Activated B cell treated with CpG ODN at 0.5 μM for 24 hours (primary cell): ENCODE measurements around the gene MKRN1. TPM values are rescaled to one million over a fixed set of nuclear protein-coding genes. Genes with fewer than 3 reads are reported as not detected.
A peak's percentile ranks its signal among the peaks of the same experiment; 100 is the strongest.

Experiments used
- ATAC-seq: fragments of 200-7000 bp; cut with Tn5 transposase; one replicate; pipeline ENCODE4 v1.10.0; 2021; ENCODE audit warnings: low read depth, mild to moderate bottlenecking, moderate library complexity
- CTCF ChIA-PET: fragments of 350-600 bp; sonication (Branson Sonifier 250); formaldehyde crosslinking; loops from one replicate; lab custom pipeline; 2021; ENCODE audit warnings: antibody characterized with exemption; lab: Charles Lee
- POLR2A ChIA-PET: fragments of 350-600 bp; sonication (Branson Sonifier 250); formaldehyde crosslinking; loops from one replicate; lab custom pipeline; 2021; ENCODE audit warnings: antibody characterized with exemption; lab: Charles Lee
- DNase-seq: peaks from one replicate; pipeline ENCODE4 v3.0.0; 2022
- H3K27ac Mint-ChIP-seq: one replicate; pipeline ENCODE4 v1.8.0; 2020; ENCODE audit warnings: mixed read lengths
- H3K27me3 Mint-ChIP-seq: one replicate; pipeline ENCODE4 v1.8.0; 2021; ENCODE audit warnings: mixed read lengths
- H3K36me3 Mint-ChIP-seq: one replicate; pipeline ENCODE4 v1.8.0; 2021; ENCODE audit warnings: low read depth, mixed read lengths
- H3K4me1 Mint-ChIP-seq: one replicate; pipeline ENCODE4 v1.8.0; 2021; ENCODE audit warnings: mixed read lengths
- H3K4me3 Mint-ChIP-seq: one replicate; pipeline ENCODE4 v1.8.0; 2020; ENCODE audit warnings: mild to moderate bottlenecking, mixed read lengths
- H3K9me3 Mint-ChIP-seq: one replicate; pipeline ENCODE4 v1.8.0; 2020; ENCODE audit warnings: mixed read lengths
- intact Hi-C: fragments of 100-400 bp; cut with micrococcal nuclease; formaldehyde crosslinking; loops from one replicate; pipeline ENCODE4 v1.15.1; 2024
- total RNA-seq: library from RNA; stranded (reverse); gene quantifications from 2 replicates; pipeline ENCODE4 v1.2.3, GENCODE V29; 2022
- TF ChIP-seq, protein P1 (sequence below): fragments of 200-600 bp; IDR thresholded peaks from one replicate; pipeline ENCODE4 v1.8.0; 2022; ENCODE audit warnings: antibody characterized with exemption, mild to moderate bottlenecking

Gene MKRN1, protein sequence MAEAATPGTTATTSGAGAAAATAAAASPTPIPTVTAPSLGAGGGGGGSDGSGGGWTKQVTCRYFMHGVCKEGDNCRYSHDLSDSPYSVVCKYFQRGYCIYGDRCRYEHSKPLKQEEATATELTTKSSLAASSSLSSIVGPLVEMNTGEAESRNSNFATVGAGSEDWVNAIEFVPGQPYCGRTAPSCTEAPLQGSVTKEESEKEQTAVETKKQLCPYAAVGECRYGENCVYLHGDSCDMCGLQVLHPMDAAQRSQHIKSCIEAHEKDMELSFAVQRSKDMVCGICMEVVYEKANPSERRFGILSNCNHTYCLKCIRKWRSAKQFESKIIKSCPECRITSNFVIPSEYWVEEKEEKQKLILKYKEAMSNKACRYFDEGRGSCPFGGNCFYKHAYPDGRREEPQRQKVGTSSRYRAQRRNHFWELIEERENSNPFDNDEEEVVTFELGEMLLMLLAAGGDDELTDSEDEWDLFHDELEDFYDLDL
- 94.3 and 99.9 TPM in 2 replicates for total RNA-seq

DNA sequence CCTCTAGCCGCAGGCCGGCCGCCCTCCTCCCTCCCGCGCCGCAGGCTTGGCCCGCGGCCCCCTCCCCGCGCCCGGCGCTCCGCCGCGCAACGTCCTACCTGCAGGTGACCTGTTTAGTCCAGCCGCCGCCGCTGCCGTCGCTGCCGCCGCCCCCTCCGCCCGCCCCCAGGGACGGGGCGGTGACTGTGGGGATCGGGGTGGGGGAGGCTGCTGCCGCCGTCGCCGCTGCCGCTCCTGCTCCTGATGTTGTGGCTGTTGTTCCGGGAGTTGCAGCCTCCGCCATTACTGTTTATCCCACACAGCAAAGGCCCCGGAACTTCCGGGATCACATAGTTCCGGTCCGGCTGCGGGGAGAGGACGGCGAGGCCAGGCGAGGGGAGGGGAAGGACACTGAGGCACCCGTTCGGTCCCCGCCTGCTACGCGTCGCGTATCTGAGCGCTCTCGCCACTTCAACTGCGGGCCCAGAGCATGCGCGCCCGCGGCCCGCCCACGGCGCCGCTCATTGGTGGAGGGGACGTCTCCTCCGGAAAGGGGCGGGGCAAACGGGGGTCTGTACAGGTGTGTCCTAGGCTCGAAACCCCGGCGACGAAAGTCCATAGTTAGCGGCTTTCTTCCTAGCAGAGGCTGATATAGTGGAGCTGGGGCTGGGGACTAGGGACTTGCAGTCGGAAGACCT, at the start of gene MKRN1:
TSS of gene MKRN1 (minus strand) at position 444 of the 677 bp plus-strand sequence. CDS start at position 283, 161 bp downstream.
- peak; percentile 92 for DNase-seq
- H3K36me3 Mint-ChIP-seq = peaks cover 11% of the 10 kb centered on the region
- peak within 1 kb of the TSS; percentile 100 for H3K4me3 Mint-ChIP-seq
- ChIA-PET POLR2A (interaction anchor here (0.6 to 1.7 kb wide), 9 partner anchors 77 to 1171 kb away, joined by 3 to 19 read pairs (median 3); partner anchors contain the start of gene MRPS33), CTCF (interaction anchor here (1.3 to 4.5 kb wide), 2 partner anchors 13 to 535 kb away, joined by 5 to 34 read pairs; no protein-coding TSS in a partner anchor)
- TF ChIP-seq, protein P1, sequence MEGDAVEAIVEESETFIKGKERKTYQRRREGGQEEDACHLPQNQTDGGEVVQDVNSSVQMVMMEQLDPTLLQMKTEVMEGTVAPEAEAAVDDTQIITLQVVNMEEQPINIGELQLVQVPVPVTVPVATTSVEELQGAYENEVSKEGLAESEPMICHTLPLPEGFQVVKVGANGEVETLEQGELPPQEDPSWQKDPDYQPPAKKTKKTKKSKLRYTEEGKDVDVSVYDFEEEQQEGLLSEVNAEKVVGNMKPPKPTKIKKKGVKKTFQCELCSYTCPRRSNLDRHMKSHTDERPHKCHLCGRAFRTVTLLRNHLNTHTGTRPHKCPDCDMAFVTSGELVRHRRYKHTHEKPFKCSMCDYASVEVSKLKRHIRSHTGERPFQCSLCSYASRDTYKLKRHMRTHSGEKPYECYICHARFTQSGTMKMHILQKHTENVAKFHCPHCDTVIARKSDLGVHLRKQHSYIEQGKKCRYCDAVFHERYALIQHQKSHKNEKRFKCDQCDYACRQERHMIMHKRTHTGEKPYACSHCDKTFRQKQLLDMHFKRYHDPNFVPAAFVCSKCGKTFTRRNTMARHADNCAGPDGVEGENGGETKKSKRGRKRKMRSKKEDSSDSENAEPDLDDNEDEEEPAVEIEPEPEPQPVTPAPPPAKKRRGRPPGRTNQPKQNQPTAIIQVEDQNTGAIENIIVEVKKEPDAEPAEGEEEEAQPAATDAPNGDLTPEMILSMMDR = no peak
- H3K4me1 Mint-ChIP-seq = peaks cover 30% of the 10 kb centered on the region
- peak within 1 kb of the TSS; percentile 99 for H3K27ac Mint-ChIP-seq
- intact Hi-C loops = loop anchor here (1.0 to 10.0 kb wide), 15 partner anchors 14 to 1260 kb away; partner anchors contain the start of genes ADCK2, HIPK2, MRPS33 and PARP12
- no peaks in the 10 kb centered on the region for H3K9me3 Mint-ChIP-seq
- no peaks in the 10 kb centered on the region for H3K27me3 Mint-ChIP-seq
- peak; percentile 89 for ATAC-seq

DNA sequence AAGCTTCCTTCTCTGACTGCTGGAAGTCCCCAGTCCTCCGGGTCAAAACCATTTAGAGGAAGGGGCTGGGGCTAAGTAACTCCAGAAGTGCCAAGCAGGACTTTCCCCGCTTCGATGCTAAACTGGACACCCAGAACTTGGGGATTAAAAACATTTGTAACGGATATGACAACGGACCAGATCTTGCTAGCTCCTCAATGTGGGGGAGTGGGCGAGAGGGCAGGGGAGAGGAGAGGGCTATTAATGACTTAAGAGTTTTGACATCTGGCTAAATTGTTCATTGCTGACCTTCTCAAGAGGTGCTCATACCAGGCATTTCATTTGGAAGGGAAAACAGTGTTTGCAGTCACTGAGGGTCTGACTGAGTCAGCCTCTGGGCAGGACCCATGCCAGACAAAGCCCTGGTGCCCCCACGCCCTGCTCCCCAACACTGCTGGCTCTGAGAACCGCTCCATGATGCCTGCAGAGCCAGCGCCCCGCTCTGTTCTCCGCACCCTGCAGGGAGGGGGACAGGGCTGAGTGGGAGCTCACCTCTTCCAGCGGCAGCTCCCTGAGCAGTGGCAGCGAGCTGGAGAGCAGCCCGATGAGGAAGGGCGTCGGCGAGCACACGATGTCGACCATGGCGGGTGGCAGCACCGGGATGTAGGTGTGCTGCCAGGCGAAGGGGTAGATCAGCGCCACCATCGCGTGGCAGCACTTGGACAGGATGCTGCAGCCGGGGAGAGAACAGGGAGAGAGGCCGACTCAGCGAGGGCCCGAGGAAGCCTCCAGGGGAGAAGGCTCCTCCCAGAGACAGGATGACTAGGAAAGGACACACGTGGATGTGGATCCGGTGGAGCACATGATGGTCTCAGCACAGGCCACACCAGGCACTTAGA, 47.7 kb upstream of the MKRN1 start:
- Mint-ChIP-seq H3K9me3 (no peaks in the 10 kb centered on the region), H3K36me3 (no peaks in the 10 kb centered on the region), H3K4me3 (no peak overlapping the region), H3K27ac (no peak overlapping the region), H3K4me1 (peaks cover 11% of the 10 kb centered on the region), H3K27me3 (peaks cover 3% of the 10 kb centered on the region)
- intact Hi-C loops = no loop called here
- ChIA-PET CTCF (no interaction called here), POLR2A (no interaction called here)
- TF ChIP-seq, protein P1 = no peak
- DNase-seq (no peak), ATAC-seq (no peak)

DNA sequence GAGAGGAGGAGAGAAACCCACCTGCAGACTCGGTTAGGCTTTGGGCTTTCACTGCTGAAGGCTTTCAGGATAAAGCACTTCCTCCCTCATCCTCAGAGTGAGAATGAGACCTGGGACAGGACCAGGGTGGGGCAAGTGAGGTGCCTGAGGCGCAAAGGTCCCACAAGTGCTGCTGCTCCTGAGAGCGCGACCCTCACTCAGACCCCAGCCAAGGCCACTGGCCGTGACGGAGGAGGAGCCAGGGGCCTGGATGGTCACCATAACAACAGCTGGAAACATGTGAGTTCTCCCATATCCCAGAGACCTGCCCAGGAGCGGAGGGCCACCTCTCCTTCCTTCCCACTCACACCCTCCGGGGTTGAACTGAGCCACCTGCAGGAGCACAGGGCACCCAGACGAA, 46.9 kb upstream of the MKRN1 start:
- TF ChIP-seq, protein P1 = no peak
- no peak overlapping the region for H3K4me3 Mint-ChIP-seq
- no peak overlapping the region for H3K27ac Mint-ChIP-seq
- intact Hi-C loops = no loop called here
- peaks cover 11% of the 10 kb centered on the region for H3K4me1 Mint-ChIP-seq
- ATAC-seq (no peak), DNase-seq (no peak)
- ChIA-PET POLR2A (no interaction called here), CTCF (no interaction called here)
- H3K36me3 Mint-ChIP-seq = no peaks in the 10 kb centered on the region
- no peaks in the 10 kb centered on the region for H3K9me3 Mint-ChIP-seq
- H3K27me3 Mint-ChIP-seq = peaks cover 3% of the 10 kb centered on the region

DNA sequence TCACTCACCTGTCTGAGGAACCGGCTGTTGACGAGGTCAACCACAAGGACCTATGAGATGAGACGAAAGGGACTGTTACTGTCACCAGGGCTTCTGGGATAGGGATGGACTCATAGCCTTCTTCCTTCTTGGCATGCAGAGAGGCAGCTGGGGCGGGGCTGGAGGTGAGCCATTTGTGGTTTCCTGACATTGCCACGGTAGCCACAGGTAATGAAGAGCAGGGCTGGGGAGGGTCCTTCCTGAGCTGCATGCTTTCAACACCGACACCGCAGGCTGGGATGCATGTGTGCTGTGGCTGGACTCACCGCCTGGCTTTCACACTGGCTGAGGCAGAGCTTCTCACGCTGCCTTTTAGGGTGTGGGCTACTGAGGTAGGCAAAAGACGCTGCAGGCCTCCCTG, 46.4 kb upstream of the MKRN1 start:
- H3K4me1 Mint-ChIP-seq = peaks cover 11% of the 10 kb centered on the region
- ATAC-seq = no peak
- H3K27me3 Mint-ChIP-seq = peaks cover 3% of the 10 kb centered on the region
- H3K9me3 Mint-ChIP-seq = no peaks in the 10 kb centered on the region
- no peak overlapping the region for H3K27ac Mint-ChIP-seq
- H3K36me3 Mint-ChIP-seq = no peaks in the 10 kb centered on the region
- no peak overlapping the region for H3K4me3 Mint-ChIP-seq
- POLR2A ChIA-PET = no interaction called here
- no peak for DNase-seq
- intact Hi-C loops = no loop called here
- TF ChIP-seq, protein P1 = no peak
- CTCF ChIA-PET = no interaction called here
